GM23338 (cell line): ENCODE data around the gene TMEM154. TPM values are rescaled to one million over a fixed set of nuclear protein-coding genes. Genes with fewer than 3 reads are reported as not detected.

Experiments
- ATAC-seq: fragments of 200-7000 bp; cut with Tn5 transposase; 3 replicates; pipeline ENCODE4 v1.9.1; 2020
- DNase-seq: peaks from one replicate; pipeline ENCODE4 v3.0.0-alpha.2; 2015; ENCODE audit warnings: low spot score
- H2AFZ ChIP-seq: fragments of 200-600 bp; sonication (generic); 2 replicates; pipeline ENCODE4 v1.8.0; 2016; ENCODE audit warnings: antibody characterized with exemption, mild to moderate bottlenecking, moderate library complexity
- H3F3A ChIP-seq: fragments of 200-600 bp; sonication (generic); replicated peaks from 2 replicates; pipeline ENCODE4 v1.8.0; 2017; ENCODE audit warnings: antibody characterized with exemption, mixed run types, low read depth
- H3K27ac ChIP-seq: fragments of 200-600 bp; sonication (generic); 2 replicates; pipeline ENCODE4 v1.6.1; 2016; ENCODE audit warnings: low read depth
- H3K27me3 ChIP-seq: fragments of 200-600 bp; sonication (generic); 2 replicates; pipeline ENCODE4 v1.8.0; 2016; ENCODE audit warnings: mild to moderate bottlenecking, mixed run types, moderate library complexity; ENCODE audit not compliant: insufficient read depth
- H3K36me3 ChIP-seq: fragments of 200-600 bp; sonication (generic); 2 replicates; pipeline ENCODE4 v1.8.0; 2016; ENCODE audit warnings: mild to moderate bottlenecking; ENCODE audit not compliant: insufficient read depth
- H3K4me1 ChIP-seq: fragments of 200-600 bp; sonication (generic); 2 replicates; pipeline ENCODE4 v1.8.0; 2016; ENCODE audit warnings: mild to moderate bottlenecking, moderate library complexity; ENCODE audit not compliant: insufficient read depth
- H3K4me2 ChIP-seq: fragments of 200-600 bp; sonication (generic); 2 replicates; pipeline ENCODE4 v1.7.1; 2017; ENCODE audit warnings: mixed run types
- H3K4me3 ChIP-seq: fragments of 200-600 bp; sonication (generic); 2 replicates; pipeline ENCODE4 v1.6.1; 2016; ENCODE audit warnings: mixed run types
- H3K79me2 ChIP-seq: fragments of 200-600 bp; sonication (generic); replicated peaks from 2 replicates; pipeline ENCODE4 v1.8.0; 2017; ENCODE audit warnings: mild to moderate bottlenecking; ENCODE audit not compliant: insufficient read depth
- H3K9me2 ChIP-seq: fragments of 200-600 bp; sonication (generic); 2 replicates; pipeline ENCODE4 v1.8.0; 2017; ENCODE audit not compliant: insufficient read depth
- H4K20me1 ChIP-seq: fragments of 200-600 bp; sonication (generic); replicated peaks from 2 replicates; pipeline ENCODE4 v1.8.0; 2017; ENCODE audit warnings: mild to moderate bottlenecking; ENCODE audit not compliant: insufficient read depth
- H3K27ac Mint-ChIP-seq: 2 replicates; pipeline ENCODE4 v1.8.0; 2020; ENCODE audit warnings: inconsistent platforms, mild to moderate bottlenecking, moderate library complexity, mixed read lengths
- H3K27me3 Mint-ChIP-seq: 3 replicates; pipeline ENCODE4 v1.8.0; 2022; ENCODE audit warnings: low read depth, mild to moderate bottlenecking, moderate library complexity, mixed read lengths, inconsistent platforms; ENCODE audit not compliant: insufficient read depth, poor library complexity
- H3K36me3 Mint-ChIP-seq: 3 replicates; pipeline ENCODE4 v1.8.0; 2021; ENCODE audit warnings: low read depth, mild to moderate bottlenecking, inconsistent platforms, moderate library complexity, mixed read lengths
- H3K4me1 Mint-ChIP-seq: 3 replicates; pipeline ENCODE4 v1.8.0; 2020; ENCODE audit warnings: mild to moderate bottlenecking, inconsistent platforms, mixed read lengths
- H3K4me3 Mint-ChIP-seq: 3 replicates; pipeline ENCODE4 v1.8.0; 2021; ENCODE audit warnings: moderate library complexity, mild to moderate bottlenecking, inconsistent platforms, mixed read lengths
- H3K9me3 Mint-ChIP-seq: 3 replicates; pipeline ENCODE4 v1.8.0; 2020; ENCODE audit warnings: moderate library complexity, mild to moderate bottlenecking, inconsistent platforms, mixed read lengths
- CREB1 ChIP-seq: fragments of 250-450 bp; sonication (Bioruptor Pico); IDR thresholded peaks from 2 replicates; pipeline ENCODE4 v1.5.0; 2020; ENCODE audit warnings: low read depth, mild to moderate bottlenecking, moderate library complexity
- EZH2phosphoT487 ChIP-seq: fragments of 200-600 bp; sonication (generic); IDR thresholded peaks from one replicate; pipeline ENCODE4 v1.8.1; 2018; ENCODE audit warnings: antibody characterized with exemption; ENCODE audit not compliant: unreplicated experiment
- JUNB ChIP-seq: IDR thresholded peaks from one replicate; pipeline ENCODE4 v1.6.1; 2016; ENCODE audit warnings: antibody characterized with exemption; ENCODE audit not compliant: unreplicated experiment
- NANOG ChIP-seq: IDR thresholded peaks from 2 replicates; pipeline ENCODE4 v1.6.1; 2016; ENCODE audit warnings: antibody characterized with exemption, borderline replicate concordance
- POLR2AphosphoS5 ChIP-seq: IDR thresholded peaks from 2 replicates; pipeline ENCODE4 v1.6.1; 2016; ENCODE audit warnings: antibody characterized with exemption, low read depth
- STAT1 ChIP-seq: IDR thresholded peaks from one replicate; pipeline ENCODE4 v1.6.1; 2016; ENCODE audit warnings: antibody characterized with exemption; ENCODE audit not compliant: unreplicated experiment
- ZNF114 ChIP-seq: fragments of 250-450 bp; sonication (Bioruptor Pico); IDR thresholded peaks from 2 replicates; pipeline ENCODE4 v1.5.0; 2020; ENCODE audit warnings: mild to moderate bottlenecking, moderate library complexity
- ZNF331 ChIP-seq: fragments of 250-450 bp; sonication (Bioruptor Pico); IDR thresholded peaks from 2 replicates; pipeline ENCODE4 v1.5.0; 2020; ENCODE audit warnings: low read depth, mild to moderate bottlenecking, moderate library complexity
- polyA plus RNA-seq: library from polyadenylated mRNA; unstranded; fragments of >200 nt; fragmentation: Nextera tagmentation; extraction: Ambion mirVana; gene quantifications from 2 replicates; pipeline ENCODE4 v1.2.1, GENCODE V29; 2016
- total RNA-seq: library from RNA; depleted of rRNA; stranded (reverse); fragments of >200 nt; shearing (Covaris generic); gene quantifications from 2 replicates; pipeline ENCODE4 v1.2.3, GENCODE V29; 2014
- TF ChIP-seq, protein P1 (sequence below): fragments of 250-450 bp; sonication (Bioruptor Pico); IDR thresholded peaks from 2 replicates; pipeline ENCODE4 v1.5.0; 2020; ENCODE audit warnings: mild to moderate bottlenecking, moderate library complexity
- TF ChIP-seq, protein P2 (sequence below): IDR thresholded peaks from one replicate; pipeline ENCODE4 v1.6.1; 2018; ENCODE audit warnings: antibody characterized with exemption; ENCODE audit not compliant: unreplicated experiment
- TF ChIP-seq, protein P3 (sequence below): IDR thresholded peaks from 2 replicates; pipeline ENCODE4 v1.6.1; 2016; ENCODE audit warnings: antibody characterized with exemption

Gene TMEM154
- total and polyA plus RNA-seq, 2 experiments from 2014 or later, result 1.0 to 1.7 TPM

DNA sequence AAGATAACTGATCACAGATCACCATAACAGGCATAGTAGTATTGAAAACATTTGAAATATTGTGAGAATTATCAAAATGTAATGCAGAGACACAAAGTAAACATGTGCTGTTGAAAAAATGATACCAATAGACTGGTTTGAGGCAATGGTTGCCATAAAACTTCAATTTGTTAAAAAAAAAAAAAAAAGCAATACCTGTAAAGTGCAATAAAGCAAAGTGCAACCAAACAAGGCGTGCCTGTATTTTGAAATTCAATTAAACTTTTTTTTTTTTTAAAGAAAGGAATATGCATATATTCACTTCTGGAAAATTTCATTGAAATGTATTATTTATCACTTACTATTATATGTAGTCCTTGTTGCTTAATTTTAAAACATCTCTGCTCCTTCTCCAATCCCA, 27.7 kb downstream of the TMEM154 start:
- H3K9me2 ChIP-seq, result 0 out of 2 replicates have a peak, but pooled peaks cover 5% of the 10 kb centered on the region
- H4K20me1 ChIP-seq, result no peaks in the 10 kb centered on the region
- ATAC-seq, result no peak
- peaks cover 8% of the 10 kb centered on the region; the same call in 1 of the 2 replicates for H3K4me1 ChIP-seq
- no peaks in the 10 kb centered on the region for H3K27me3 ChIP-seq
- DNase-seq, result no peak
- no peak overlapping the region for H2AFZ ChIP-seq
- H3K27ac Mint-ChIP-seq, result no peak overlapping the region
- no peak overlapping the region for H3K4me2 ChIP-seq
- no peaks in the 10 kb centered on the region for H3K36me3 ChIP-seq
- H3K4me3 ChIP-seq, result no peak overlapping the region
- H3K36me3 Mint-ChIP-seq, result peaks cover 9% of the 10 kb centered on the region; the same call in 2 of the 3 replicates
- H3K9me3 Mint-ChIP-seq, result peaks cover 5% of the 10 kb centered on the region
- H3K27me3 Mint-ChIP-seq, result no peaks in the 10 kb centered on the region
- no peak overlapping the region for H3K27ac ChIP-seq
- no peaks in the 10 kb centered on the region for H3K79me2 ChIP-seq
- peaks cover 6% of the 10 kb centered on the region for H3K4me1 Mint-ChIP-seq
- H3F3A ChIP-seq, result no peaks in the 10 kb centered on the region
- TF ChIP-seq, protein P1, sequence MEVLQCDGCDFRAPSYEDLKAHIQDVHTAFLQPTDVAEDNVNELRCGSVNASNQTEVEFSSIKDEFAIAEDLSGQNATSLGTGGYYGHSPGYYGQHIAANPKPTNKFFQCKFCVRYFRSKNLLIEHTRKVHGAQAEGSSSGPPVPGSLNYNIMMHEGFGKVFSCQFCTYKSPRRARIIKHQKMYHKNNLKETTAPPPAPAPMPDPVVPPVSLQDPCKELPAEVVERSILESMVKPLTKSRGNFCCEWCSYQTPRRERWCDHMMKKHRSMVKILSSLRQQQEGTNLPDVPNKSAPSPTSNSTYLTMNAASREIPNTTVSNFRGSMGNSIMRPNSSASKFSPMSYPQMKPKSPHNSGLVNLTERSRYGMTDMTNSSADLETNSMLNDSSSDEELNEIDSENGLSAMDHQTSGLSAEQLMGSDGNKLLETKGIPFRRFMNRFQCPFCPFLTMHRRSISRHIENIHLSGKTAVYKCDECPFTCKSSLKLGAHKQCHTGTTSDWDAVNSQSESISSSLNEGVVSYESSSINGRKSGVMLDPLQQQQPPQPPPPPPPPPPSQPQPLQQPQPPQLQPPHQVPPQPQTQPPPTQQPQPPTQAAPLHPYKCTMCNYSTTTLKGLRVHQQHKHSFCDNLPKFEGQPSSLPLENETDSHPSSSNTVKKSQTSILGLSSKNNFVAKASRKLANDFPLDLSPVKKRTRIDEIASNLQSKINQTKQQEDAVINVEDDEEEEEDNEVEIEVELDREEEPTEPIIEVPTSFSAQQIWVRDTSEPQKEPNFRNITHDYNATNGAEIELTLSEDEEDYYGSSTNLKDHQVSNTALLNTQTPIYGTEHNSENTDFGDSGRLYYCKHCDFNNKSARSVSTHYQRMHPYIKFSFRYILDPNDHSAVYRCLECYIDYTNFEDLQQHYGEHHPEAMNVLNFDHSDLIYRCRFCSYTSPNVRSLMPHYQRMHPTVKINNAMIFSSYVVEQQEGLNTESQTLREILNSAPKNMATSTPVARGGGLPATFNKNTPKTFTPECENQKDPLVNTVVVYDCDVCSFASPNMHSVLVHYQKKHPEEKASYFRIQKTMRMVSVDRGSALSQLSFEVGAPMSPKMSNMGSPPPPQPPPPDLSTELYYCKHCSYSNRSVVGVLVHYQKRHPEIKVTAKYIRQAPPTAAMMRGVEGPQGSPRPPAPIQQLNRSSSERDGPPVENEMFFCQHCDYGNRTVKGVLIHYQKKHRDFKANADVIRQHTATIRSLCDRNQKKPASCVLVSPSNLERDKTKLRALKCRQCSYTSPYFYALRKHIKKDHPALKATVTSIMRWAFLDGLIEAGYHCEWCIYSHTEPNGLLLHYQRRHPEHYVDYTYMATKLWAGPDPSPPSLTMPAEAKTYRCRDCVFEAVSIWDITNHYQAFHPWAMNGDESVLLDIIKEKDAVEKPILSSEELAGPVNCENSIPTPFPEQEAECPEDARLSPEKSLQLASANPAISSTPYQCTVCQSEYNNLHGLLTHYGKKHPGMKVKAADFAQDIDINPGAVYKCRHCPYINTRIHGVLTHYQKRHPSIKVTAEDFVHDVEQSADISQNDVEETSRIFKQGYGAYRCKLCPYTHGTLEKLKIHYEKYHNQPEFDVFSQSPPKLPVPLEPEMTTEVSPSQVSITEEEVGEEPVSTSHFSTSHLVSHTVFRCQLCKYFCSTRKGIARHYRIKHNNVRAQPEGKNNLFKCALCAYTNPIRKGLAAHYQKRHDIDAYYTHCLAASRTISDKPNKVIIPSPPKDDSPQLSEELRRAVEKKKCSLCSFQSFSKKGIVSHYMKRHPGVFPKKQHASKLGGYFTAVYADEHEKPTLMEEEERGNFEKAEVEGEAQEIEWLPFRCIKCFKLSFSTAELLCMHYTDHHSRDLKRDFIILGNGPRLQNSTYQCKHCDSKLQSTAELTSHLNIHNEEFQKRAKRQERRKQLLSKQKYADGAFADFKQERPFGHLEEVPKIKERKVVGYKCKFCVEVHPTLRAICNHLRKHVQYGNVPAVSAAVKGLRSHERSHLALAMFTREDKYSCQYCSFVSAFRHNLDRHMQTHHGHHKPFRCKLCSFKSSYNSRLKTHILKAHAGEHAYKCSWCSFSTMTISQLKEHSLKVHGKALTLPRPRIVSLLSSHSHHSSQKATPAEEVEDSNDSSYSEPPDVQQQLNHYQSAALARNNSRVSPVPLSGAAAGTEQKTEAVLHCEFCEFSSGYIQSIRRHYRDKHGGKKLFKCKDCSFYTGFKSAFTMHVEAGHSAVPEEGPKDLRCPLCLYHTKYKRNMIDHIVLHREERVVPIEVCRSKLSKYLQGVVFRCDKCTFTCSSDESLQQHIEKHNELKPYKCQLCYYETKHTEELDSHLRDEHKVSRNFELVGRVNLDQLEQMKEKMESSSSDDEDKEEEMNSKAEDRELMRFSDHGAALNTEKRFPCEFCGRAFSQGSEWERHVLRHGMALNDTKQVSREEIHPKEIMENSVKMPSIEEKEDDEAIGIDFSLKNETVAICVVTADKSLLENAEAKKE, result no peak
- TF ChIP-seq EZH2phosphoT487 (no peak), ZNF331 (CRISPR knock-in tag) (no peak), CREB1 (CRISPR knock-in tag) (no peak), ZNF114 (CRISPR knock-in tag) (no peak), STAT1 (no peak), JUNB (no peak), POLR2AphosphoS5 (no peak), NANOG (no peak)
- TF ChIP-seq, protein P2, sequence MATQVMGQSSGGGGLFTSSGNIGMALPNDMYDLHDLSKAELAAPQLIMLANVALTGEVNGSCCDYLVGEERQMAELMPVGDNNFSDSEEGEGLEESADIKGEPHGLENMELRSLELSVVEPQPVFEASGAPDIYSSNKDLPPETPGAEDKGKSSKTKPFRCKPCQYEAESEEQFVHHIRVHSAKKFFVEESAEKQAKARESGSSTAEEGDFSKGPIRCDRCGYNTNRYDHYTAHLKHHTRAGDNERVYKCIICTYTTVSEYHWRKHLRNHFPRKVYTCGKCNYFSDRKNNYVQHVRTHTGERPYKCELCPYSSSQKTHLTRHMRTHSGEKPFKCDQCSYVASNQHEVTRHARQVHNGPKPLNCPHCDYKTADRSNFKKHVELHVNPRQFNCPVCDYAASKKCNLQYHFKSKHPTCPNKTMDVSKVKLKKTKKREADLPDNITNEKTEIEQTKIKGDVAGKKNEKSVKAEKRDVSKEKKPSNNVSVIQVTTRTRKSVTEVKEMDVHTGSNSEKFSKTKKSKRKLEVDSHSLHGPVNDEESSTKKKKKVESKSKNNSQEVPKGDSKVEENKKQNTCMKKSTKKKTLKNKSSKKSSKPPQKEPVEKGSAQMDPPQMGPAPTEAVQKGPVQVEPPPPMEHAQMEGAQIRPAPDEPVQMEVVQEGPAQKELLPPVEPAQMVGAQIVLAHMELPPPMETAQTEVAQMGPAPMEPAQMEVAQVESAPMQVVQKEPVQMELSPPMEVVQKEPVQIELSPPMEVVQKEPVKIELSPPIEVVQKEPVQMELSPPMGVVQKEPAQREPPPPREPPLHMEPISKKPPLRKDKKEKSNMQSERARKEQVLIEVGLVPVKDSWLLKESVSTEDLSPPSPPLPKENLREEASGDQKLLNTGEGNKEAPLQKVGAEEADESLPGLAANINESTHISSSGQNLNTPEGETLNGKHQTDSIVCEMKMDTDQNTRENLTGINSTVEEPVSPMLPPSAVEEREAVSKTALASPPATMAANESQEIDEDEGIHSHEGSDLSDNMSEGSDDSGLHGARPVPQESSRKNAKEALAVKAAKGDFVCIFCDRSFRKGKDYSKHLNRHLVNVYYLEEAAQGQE, result no peak
- TF ChIP-seq, protein P3, sequence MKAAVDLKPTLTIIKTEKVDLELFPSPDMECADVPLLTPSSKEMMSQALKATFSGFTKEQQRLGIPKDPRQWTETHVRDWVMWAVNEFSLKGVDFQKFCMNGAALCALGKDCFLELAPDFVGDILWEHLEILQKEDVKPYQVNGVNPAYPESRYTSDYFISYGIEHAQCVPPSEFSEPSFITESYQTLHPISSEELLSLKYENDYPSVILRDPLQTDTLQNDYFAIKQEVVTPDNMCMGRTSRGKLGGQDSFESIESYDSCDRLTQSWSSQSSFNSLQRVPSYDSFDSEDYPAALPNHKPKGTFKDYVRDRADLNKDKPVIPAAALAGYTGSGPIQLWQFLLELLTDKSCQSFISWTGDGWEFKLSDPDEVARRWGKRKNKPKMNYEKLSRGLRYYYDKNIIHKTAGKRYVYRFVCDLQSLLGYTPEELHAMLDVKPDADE, result no peak
- no peak overlapping the region for H3K4me3 Mint-ChIP-seq
